GM12878 (cell line): ENCODE data around the gene SLITRK5. TPM values are rescaled to one million over a fixed set of nuclear protein-coding genes. Genes with fewer than 3 reads are reported as not detected.

Experiments
- ATAC-seq: fragments of 200-7000 bp; cut with Tn5 transposase; 3 replicates; pipeline ENCODE4 v1.9.1; 2020; ENCODE audit warnings: mild to moderate bottlenecking, moderate library complexity
- BruUV-seq: library from RNA; stranded (reverse); fragments of 400-500 nt; replicated peaks from 2 replicates; lab custom pipeline; 2021; lab: Mats Ljungman, UMichigan
- CTCF ChIA-PET: fragments of 300-600 bp; sonication (Branson Sonifier 250); formaldehyde crosslinking; extraction: SDS; loops from one replicate; lab custom pipeline; 2021; ENCODE audit warnings: inconsistent platforms; lab: Yijun Ruan, JAX
- POLR2A ChIA-PET: fragments of 350-600 bp; formaldehyde crosslinking; extraction: SDS; loops from one replicate; lab custom pipeline; 2021; ENCODE audit warnings: inconsistent platforms; lab: Charles Lee
- RAD21 ChIA-PET: fragments of 300-600 bp; sonication (Branson Sonifier 250); formaldehyde crosslinking; loops from one replicate; lab custom pipeline; 2023; ENCODE audit warnings: antibody characterized with exemption; ENCODE audit not compliant: unreplicated experiment; lab: Charles Lee
- SMC1A ChIA-PET: fragments of 300-600 bp; sonication (Branson Sonifier 250); formaldehyde crosslinking; loops from one replicate; lab custom pipeline; 2023; ENCODE audit not compliant: unreplicated experiment, uncharacterized antibody; lab: Charles Lee
- DNase-seq: peaks from one replicate; pipeline ENCODE4 v3.0.0-alpha.2; 2011; ENCODE audit warnings: low read depth, low spot score
- FAIRE-seq: peaks from 3 replicates; lab custom pipeline; 2011; peaks lifted over from hg19 to GRCh38; lab: Jason Lieb, UNC
- H2AFZ ChIP-seq: 2 replicates; pipeline ENCODE4 v1.6.0; 2011; ENCODE audit warnings: low read depth, low read length, control low read depth; ENCODE audit not compliant: control insufficient read depth
- H3K27ac ChIP-seq: 2 replicates; pipeline ENCODE4 v1.5.1; 2011; ENCODE audit warnings: control low read depth; ENCODE audit not compliant: control insufficient read depth, insufficient read depth
- H3K27me3 ChIP-seq, 2 experiments: replicated peaks in 1 of 2; 2 replicates each; pipeline versions ENCODE4 v1.6.0 to v1.6.1; 2011; ENCODE audit warnings: low read length in 1 of 2; ENCODE audit not compliant: control insufficient read depth in 2 of 2, insufficient read depth in 2 of 2
- H3K36me3 ChIP-seq, 2 experiments: 2 replicates each; pipeline ENCODE4 v1.5.1; 2011; ENCODE audit warnings: low read length in 1 of 2; ENCODE audit not compliant: control insufficient read depth in 2 of 2, insufficient read depth in 2 of 2
- H3K4me1 ChIP-seq: 2 replicates; pipeline ENCODE4 v1.6.1; 2011; ENCODE audit warnings: mild to moderate bottlenecking, low read length, moderate library complexity, mixed read lengths; ENCODE audit not compliant: control insufficient read depth, insufficient read depth
- H3K4me2 ChIP-seq: 2 replicates; pipeline ENCODE4 v1.6.0; 2011; ENCODE audit warnings: control low read depth; ENCODE audit not compliant: control insufficient read depth, insufficient read depth
- H3K4me3 ChIP-seq: fragments of 200-600 bp; sonication (generic); 2 replicates; pipeline ENCODE4 v1.5.1; 2016
- H3K79me2 ChIP-seq: 2 replicates; pipeline ENCODE4 v1.6.0; 2011; ENCODE audit warnings: low read length; ENCODE audit not compliant: control insufficient read depth, insufficient read depth
- H3K9ac ChIP-seq: 2 replicates; pipeline ENCODE4 v1.8.0; 2011; ENCODE audit warnings: low read length, control low read depth, mixed read lengths; ENCODE audit not compliant: control insufficient read depth, insufficient read depth
- H3K9me3 ChIP-seq: replicated peaks from 3 replicates; pipeline ENCODE4 v1.5.1; 2011; ENCODE audit warnings: mild to moderate bottlenecking, low read length; ENCODE audit not compliant: control insufficient read depth, insufficient read depth
- H4K20me1 ChIP-seq: 2 replicates; pipeline ENCODE4 v1.6.0; 2011; ENCODE audit not compliant: control insufficient read depth, insufficient read depth
- BRCA1 ChIP-seq: IDR thresholded peaks from 2 replicates; pipeline ENCODE4 v1.6.1; 2011; ENCODE audit warnings: low read depth, low read length, improper control_type of control experiment
- CEBPB ChIP-seq, 2 experiments: fragments of 150-350 bp in 1 of 2; IDR thresholded peaks; 2 replicates each; pipeline ENCODE4 v1.6.1; 2012 to 2014; ENCODE audit warnings: low read depth in 2 of 2, low read length in 2 of 2, borderline replicate concordance in 1 of 2, inconsistent platforms in 1 of 2
- EGR1 ChIP-seq, 2 experiments: IDR thresholded peaks; 1 replicate in 1 of 2; 2 replicates in 1 of 2; pipeline ENCODE4 v1.6.1; 2011 to 2012; ENCODE audit warnings: low read depth in 2 of 2, low read length in 2 of 2, borderline replicate concordance in 1 of 2, mild to moderate bottlenecking in 1 of 2, moderate library complexity in 1 of 2
- ETV6 ChIP-seq, 2 experiments: fragments of 450-650 bp in 1 of 2; IDR thresholded peaks in 1 of 2; conservative IDR thresholded peaks in 1 of 2; 2 replicates each; pipeline ENCODE4 v1.6.1; 2014; ENCODE audit warnings: antibody characterized with exemption in 1 of 2, borderline replicate concordance in 1 of 2, low read depth in 1 of 2, mild to moderate bottlenecking in 1 of 2, moderate library complexity in 1 of 2
- GABPA ChIP-seq: IDR thresholded peaks from 2 replicates; pipeline ENCODE4 v1.6.1; 2014; ENCODE audit warnings: antibody characterized with exemption, low read depth, mild to moderate bottlenecking, inconsistent platforms
- IKZF2 ChIP-seq, 2 experiments: fragments of 450-650 bp; IDR thresholded peaks; 2 replicates each; pipeline ENCODE4 v1.6.1; 2017; ENCODE audit warnings: mild to moderate bottlenecking in 2 of 2, moderate library complexity in 2 of 2
- JUNB ChIP-seq: IDR thresholded peaks from 2 replicates; pipeline ENCODE4 v1.6.1; 2016; ENCODE audit warnings: antibody characterized with exemption, mild to moderate bottlenecking
- KDM1A ChIP-seq: fragments of 200-600 bp; sonication (generic); IDR thresholded peaks from 2 replicates; pipeline ENCODE4 v1.6.1; 2016; ENCODE audit warnings: borderline replicate concordance
- MEF2B ChIP-seq: fragments of 450-650 bp; IDR thresholded peaks from 2 replicates; pipeline ENCODE4 v1.6.1; 2018; ENCODE audit warnings: mild to moderate bottlenecking, moderate library complexity; ENCODE audit not compliant: partially characterized antibody, poor library complexity, severe bottlenecking
- MTA2 ChIP-seq: fragments of 450-650 bp; IDR thresholded peaks from 2 replicates; pipeline ENCODE4 v1.6.1; 2016; ENCODE audit warnings: low read depth, mild to moderate bottlenecking, moderate library complexity
- RB1 ChIP-seq: fragments of 450-650 bp; formaldehyde crosslinking; IDR thresholded peaks from 2 replicates; pipeline ENCODE4 v1.6.1; 2017; ENCODE audit warnings: mild to moderate bottlenecking, borderline replicate concordance
- RBBP5 ChIP-seq: fragments of 200-600 bp; sonication (generic); conservative IDR thresholded peaks from 2 replicates; pipeline ENCODE4 v1.6.1; 2016
- RUNX3 ChIP-seq: IDR thresholded peaks from 2 replicates; pipeline ENCODE4 v1.6.1; 2012; ENCODE audit warnings: low read length, inconsistent platforms
- TARDBP ChIP-seq: IDR thresholded peaks from 2 replicates; pipeline ENCODE4 v1.6.1; 2016; ENCODE audit warnings: borderline replicate concordance
- TCF3 ChIP-seq: IDR thresholded peaks from 2 replicates; pipeline ENCODE4 v1.6.1; 2012; ENCODE audit warnings: low read depth, mild to moderate bottlenecking, low read length, borderline replicate concordance; ENCODE audit not compliant: insufficient read depth
- YBX1 ChIP-seq: fragments of 450-650 bp; IDR thresholded peaks from 2 replicates; pipeline ENCODE4 v1.6.1; 2016; ENCODE audit warnings: antibody characterized with exemption
- WGBS: methylation state at CpG from one replicate; pipeline ENCODE4 v1.1.6; 2016; ENCODE audit warnings: low lambda C conversion rate; ENCODE audit not compliant: insufficient replicate concordance, insufficient coverage; ENCODE audit errors: missing lambda C conversion rate; 5-methylcytosine and 5-hydroxymethylcytosine counted together
- in situ Hi-C: fragments of 300-500 bp; cut with MboI; formaldehyde crosslinking; loops from 9 replicates; pipeline ENCODE4 v1.14.3; 2018; ENCODE audit warnings: mixed read lengths
- intact Hi-C: fragments of 100-400 bp; cut with micrococcal nuclease; formaldehyde crosslinking; loops from one replicate; pipeline ENCODE4 v1.14.2; 2022; ENCODE audit not compliant: unreplicated experiment
- polyA plus RNA-seq, 11 experiments: library from polyadenylated mRNA; depleted of rRNA in 4 of 11; unstranded in 6 of 11; stranded (reverse) in 5 of 11; fragments of >200 nt; fragmentation: Nextera tagmentation in 4 of 11; fragmentation: Illumina TruSeq in 1 of 11; extraction: Ambion mirVana in 4 of 11; extraction: Trizol in 1 of 11; gene quantifications; 1 replicate in 1 of 11; 2 replicates in 10 of 11; pipeline versions ENCODE4 v1.2.1 to v1.2.3, GENCODE V29; 2011 to 2016; ENCODE audit warnings: inconsistent platforms in 2 of 11, missing spikeins in 2 of 11, low read depth in 1 of 11
- total RNA-seq, 4 experiments: library from RNA; depleted of rRNA in 3 of 4; stranded (reverse); fragments of >200 nt in 3 of 4; fragmentation: Illumina TruSeq in 1 of 4; extraction: Trizol in 1 of 4; gene quantifications; 2 replicates each; pipeline versions ENCODE4 v1.2.1 to v1.2.3, GENCODE V29; 2013 to 2021
- TF ChIP-seq, protein P1 (sequence below): fragments of 450-650 bp; IDR thresholded peaks from 2 replicates; pipeline ENCODE4 v1.6.1; 2016; ENCODE audit warnings: mild to moderate bottlenecking
- TF ChIP-seq, protein P2 (sequence below): fragments of 450-650 bp; IDR thresholded peaks from 2 replicates; pipeline ENCODE4 v1.6.1; 2017; ENCODE audit warnings: borderline replicate concordance
- TF ChIP-seq, protein P3 (sequence below): fragments of 450-650 bp; IDR thresholded peaks from 2 replicates; pipeline ENCODE4 v1.6.1; 2018; ENCODE audit warnings: mild to moderate bottlenecking, low read depth, moderate library complexity; ENCODE audit not compliant: partially characterized antibody

Gene SLITRK5
- total and polyA plus RNA-seq, 10 of the 15 experiments (the other 5 are each of a cell fraction or from before 2014, with no cell fraction given), result under 0.01 to 0.08 (median under 0.01) TPM; not detected in 7

DNA sequence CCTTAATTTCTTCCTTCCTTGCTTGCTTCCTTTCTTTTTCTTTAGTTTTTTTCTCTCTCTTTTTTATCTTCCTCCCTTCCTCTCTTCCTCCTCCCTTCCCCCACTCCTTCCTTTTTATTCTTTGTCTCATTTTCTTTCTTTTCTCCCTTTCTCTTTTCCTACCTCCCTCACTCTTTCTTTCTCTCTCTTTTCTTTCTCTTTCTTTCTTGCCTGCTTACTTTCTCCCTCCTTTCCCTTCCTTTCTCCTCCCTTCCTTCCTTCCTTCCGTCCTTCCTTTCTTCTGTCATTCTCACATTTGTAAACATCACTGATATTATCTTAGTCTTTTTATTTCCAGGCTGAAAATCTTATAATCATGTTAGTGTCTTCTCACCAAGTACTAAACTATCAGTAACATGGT is 38.8 kb downstream of the SLITRK5 start (continued):
- TF ChIP-seq IKZF2 (IDR thresholded peaks at IDR 0.05) (no peak), RUNX3 (no peak), RBBP5 (no peak), JUNB (no peak), CEBPB (IDR thresholded peaks at IDR 0.05; ENCODE audit: borderline replicate concordance in 1 of 2, low read depth in 2 of 2, low read length in 2 of 2) (no peak)
- TF ChIP-seq, all 136 proteins: peak for 0

DNA sequence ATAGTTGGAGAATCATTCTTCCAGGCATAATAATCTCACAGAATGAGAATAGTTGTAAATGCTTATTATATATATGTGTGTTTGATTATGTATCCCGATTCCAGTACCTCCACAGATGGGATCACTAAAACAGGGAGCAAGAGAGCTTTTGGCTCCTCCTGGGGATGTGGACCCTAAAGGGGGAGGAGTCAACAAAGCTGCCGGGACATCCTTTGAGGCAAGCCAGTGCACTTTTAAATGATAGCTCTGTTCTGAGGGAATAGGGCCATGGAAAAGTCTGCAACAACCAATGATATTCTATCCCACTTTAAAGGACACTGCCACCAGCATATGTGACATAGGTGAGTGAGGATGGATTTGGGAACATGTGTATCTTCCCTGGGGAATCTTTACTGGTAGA is 40.8 kb downstream of the SLITRK5 start:
- TF ChIP-seq, protein P1, sequence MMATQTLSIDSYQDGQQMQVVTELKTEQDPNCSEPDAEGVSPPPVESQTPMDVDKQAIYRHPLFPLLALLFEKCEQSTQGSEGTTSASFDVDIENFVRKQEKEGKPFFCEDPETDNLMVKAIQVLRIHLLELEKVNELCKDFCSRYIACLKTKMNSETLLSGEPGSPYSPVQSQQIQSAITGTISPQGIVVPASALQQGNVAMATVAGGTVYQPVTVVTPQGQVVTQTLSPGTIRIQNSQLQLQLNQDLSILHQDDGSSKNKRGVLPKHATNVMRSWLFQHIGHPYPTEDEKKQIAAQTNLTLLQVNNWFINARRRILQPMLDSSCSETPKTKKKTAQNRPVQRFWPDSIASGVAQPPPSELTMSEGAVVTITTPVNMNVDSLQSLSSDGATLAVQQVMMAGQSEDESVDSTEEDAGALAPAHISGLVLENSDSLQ, result no peak
- no peak for TF ChIP-seq RB1
- TF ChIP-seq YBX1, result no peak
- TF ChIP-seq MTA2, result no peak
- TF ChIP-seq EGR1 (IDR thresholded peaks at IDR 0.05; ENCODE audit: borderline replicate concordance in 1 of 2, low read depth in 2 of 2, low read length in 2 of 2), result no peak
- TF ChIP-seq BRCA1, result no peak
- TF ChIP-seq, protein P2, sequence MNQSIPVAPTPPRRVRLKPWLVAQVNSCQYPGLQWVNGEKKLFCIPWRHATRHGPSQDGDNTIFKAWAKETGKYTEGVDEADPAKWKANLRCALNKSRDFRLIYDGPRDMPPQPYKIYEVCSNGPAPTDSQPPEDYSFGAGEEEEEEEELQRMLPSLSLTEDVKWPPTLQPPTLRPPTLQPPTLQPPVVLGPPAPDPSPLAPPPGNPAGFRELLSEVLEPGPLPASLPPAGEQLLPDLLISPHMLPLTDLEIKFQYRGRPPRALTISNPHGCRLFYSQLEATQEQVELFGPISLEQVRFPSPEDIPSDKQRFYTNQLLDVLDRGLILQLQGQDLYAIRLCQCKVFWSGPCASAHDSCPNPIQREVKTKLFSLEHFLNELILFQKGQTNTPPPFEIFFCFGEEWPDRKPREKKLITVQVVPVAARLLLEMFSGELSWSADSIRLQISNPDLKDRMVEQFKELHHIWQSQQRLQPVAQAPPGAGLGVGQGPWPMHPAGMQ, result no peak
- TF ChIP-seq ETV6 (conservative IDR thresholded peaks at IDR 0.05 in 1 of 2, IDR thresholded peaks at IDR 0.05 in 1 of 2; ENCODE audit: borderline replicate concordance in 1 of 2, low read depth in 1 of 2), result no peak
- no peak for TF ChIP-seq TCF3
- TF ChIP-seq CEBPB (IDR thresholded peaks at IDR 0.05; ENCODE audit: borderline replicate concordance in 1 of 2, low read depth in 2 of 2, low read length in 2 of 2), result no peak
- no peak for TF ChIP-seq MEF2B
- TF ChIP-seq, protein P3, sequence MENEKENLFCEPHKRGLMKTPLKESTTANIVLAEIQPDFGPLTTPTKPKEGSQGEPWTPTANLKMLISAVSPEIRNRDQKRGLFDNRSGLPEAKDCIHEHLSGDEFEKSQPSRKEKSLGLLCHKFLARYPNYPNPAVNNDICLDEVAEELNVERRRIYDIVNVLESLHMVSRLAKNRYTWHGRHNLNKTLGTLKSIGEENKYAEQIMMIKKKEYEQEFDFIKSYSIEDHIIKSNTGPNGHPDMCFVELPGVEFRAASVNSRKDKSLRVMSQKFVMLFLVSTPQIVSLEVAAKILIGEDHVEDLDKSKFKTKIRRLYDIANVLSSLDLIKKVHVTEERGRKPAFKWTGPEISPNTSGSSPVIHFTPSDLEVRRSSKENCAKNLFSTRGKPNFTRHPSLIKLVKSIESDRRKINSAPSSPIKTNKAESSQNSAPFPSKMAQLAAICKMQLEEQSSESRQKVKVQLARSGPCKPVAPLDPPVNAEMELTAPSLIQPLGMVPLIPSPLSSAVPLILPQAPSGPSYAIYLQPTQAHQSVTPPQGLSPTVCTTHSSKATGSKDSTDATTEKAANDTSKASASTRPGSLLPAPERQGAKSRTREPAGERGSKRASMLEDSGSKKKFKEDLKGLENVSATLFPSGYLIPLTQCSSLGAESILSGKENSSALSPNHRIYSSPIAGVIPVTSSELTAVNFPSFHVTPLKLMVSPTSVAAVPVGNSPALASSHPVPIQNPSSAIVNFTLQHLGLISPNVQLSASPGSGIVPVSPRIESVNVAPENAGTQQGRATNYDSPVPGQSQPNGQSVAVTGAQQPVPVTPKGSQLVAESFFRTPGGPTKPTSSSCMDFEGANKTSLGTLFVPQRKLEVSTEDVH, result no peak
- no peak for TF ChIP-seq KDM1A
- TF ChIP-seq TARDBP, result no peak
- no peak for TF ChIP-seq JUNB
- no peak for TF ChIP-seq RUNX3
- no peak for TF ChIP-seq GABPA
- Histone ChIP-seq H3K79me2 (no peaks in the 10 kb centered on the region), H2AFZ (no peak overlapping the region), H3K9me3 (no peaks in the 10 kb centered on the region), H4K20me1 (no peaks in the 10 kb centered on the region), H3K4me1 (no peaks in the 10 kb centered on the region), H3K27ac (no peak overlapping the region), H3K27me3 (no peaks in the 10 kb centered on the region), H3K9ac (no peak overlapping the region), H3K4me3 (no peak overlapping the region), H3K4me2 (no peak overlapping the region), H3K36me3 (no peaks in the 10 kb centered on the region)
- ChIA-PET RAD21 (no interaction called here), CTCF (no interaction called here), POLR2A (interaction anchor here (0.6 to 0.7 kb wide), 2 partner anchors 117 to 791 kb away, joined by 3 to 4 read pairs; no protein-coding TSS in a partner anchor), SMC1A (interaction anchor here (0.6 to 1.0 kb wide), 2 partner anchors 26 to 225 kb away, joined by 3 read pairs; no protein-coding TSS in a partner anchor)
- BruUV-seq, result no TSS peak
- no peak for ATAC-seq
- in situ Hi-C loops, result no loop called here
- FAIRE-seq, result no peak
- intact Hi-C loops, result no loop called here
- DNase-seq, result no peak
- 28% methylated on average over 2 of the region's 2 CpGs for WGBS
